ENCODE measurements around the gene CLEC16A. TPM values are rescaled to one million over a fixed set of nuclear protein-coding genes. Genes with fewer than 3 reads are reported as not detected.

The CLEC16A gene
- total and polyA plus RNA-seq, 3 experiments from 2014 or later: 18.6 to 38.2 (median 38.1) TPM

GRCh38 chr16:11009027-11009755 lies 64.8 kb downstream of the CLEC16A start:
- no peaks in the 10 kb centered on the region for H3K27me3 Mint-ChIP-seq
- peaks cover 6 to 75% (median 32%) of the 10 kb centered on the region in 3 donors for H3K36me3 Mint-ChIP-seq

GRCh38 chr16:11010575-11011221 lies 66.3 kb downstream of the CLEC16A start:
- Histone ChIP-seq H3K9me3 (ENCODE audit: low read length) (no peaks in the 10 kb centered on the region), H3K36me3 (ENCODE audit: insufficient read depth, low read length) (no peaks in the 10 kb centered on the region), H3K4me3 (ENCODE audit: low read length) (no peak overlapping the region), H3K27me3 (ENCODE audit: insufficient read depth, low read length, poor library complexity, severe bottlenecking) (no peaks in the 10 kb centered on the region), H3K4me1 (ENCODE audit: insufficient read depth, low read length) (no peaks in the 10 kb centered on the region), H3K27ac (ENCODE audit: low read depth, low read length) (no peak overlapping the region)
- ChIA-PET CTCF (no interaction called here), POLR2A (no interaction called here)
- Mint-ChIP-seq H3K27me3 (no peaks in the 10 kb centered on the region), H3K4me3 (no peak overlapping the region), H3K27ac (peak overlapping the region in 1 of 8 donors; percentile 30), H3K4me1 (peaks cover 0 to 2% (median 0%) of the 10 kb centered on the region in 3 donors), H3K9me3 (no peaks in the 10 kb centered on the region), H3K36me3 (peaks cover 6 to 69% (median 23%) of the 10 kb centered on the region in 3 donors)
- DNase-seq: no peak

More at GRCh38 chr16:11009027-11009755, 64.8 kb downstream of the CLEC16A start:
- no peaks in the 10 kb centered on the region for H3K4me1 ChIP-seq (ENCODE audit: insufficient read depth, low read length)
- no peak overlapping the region for H3K27ac ChIP-seq (ENCODE audit: low read depth, low read length)
- no peak for DNase-seq
- H3K4me3 ChIP-seq (ENCODE audit: low read length): no peak overlapping the region
- no peaks in the 10 kb centered on the region for H3K36me3 ChIP-seq (ENCODE audit: insufficient read depth, low read length)
- H3K27me3 ChIP-seq (ENCODE audit: insufficient read depth, low read length, poor library complexity, severe bottlenecking): no peaks in the 10 kb centered on the region
- no peaks in the 10 kb centered on the region for H3K9me3 ChIP-seq (ENCODE audit: low read length)
- CTCF ChIA-PET: interaction anchor here (0.6 kb wide), 1 partner anchor 246 kb away, joined by 3 read pairs; no protein-coding TSS in a partner anchor
- peaks cover 0 to 2% (median 0%) of the 10 kb centered on the region in 3 donors for H3K4me1 Mint-ChIP-seq
- no peaks in the 10 kb centered on the region for H3K9me3 Mint-ChIP-seq
- POLR2A ChIA-PET: no interaction called here
- no peak overlapping the region for H3K4me3 Mint-ChIP-seq
- peak overlapping the region in 2 of 8 donors; percentile 21 to 29 for H3K27ac Mint-ChIP-seq

- Mint-ChIP-seq H3K4me3 (no peak overlapping the region), H3K9me3 (no peaks in the 10 kb centered on the region), H3K36me3 (peaks cover 6 to 65% (median 23%) of the 10 kb centered on the region in 3 donors), H3K27me3 (no peaks in the 10 kb centered on the region), H3K27ac (peak overlapping the region in 1 of 8 donors; percentile 30), H3K4me1 (peaks cover 0 to 2% (median 0%) of the 10 kb centered on the region in 3 donors)
- H3K9me3 ChIP-seq (ENCODE audit: low read length): no peaks in the 10 kb centered on the region
- H3K27ac ChIP-seq (ENCODE audit: low read depth, low read length): no peak overlapping the region
- ChIA-PET POLR2A (no interaction called here), CTCF (no interaction called here)
- no peaks in the 10 kb centered on the region for H3K4me1 ChIP-seq (ENCODE audit: insufficient read depth, low read length)
- H3K36me3 ChIP-seq (ENCODE audit: insufficient read depth, low read length): no peaks in the 10 kb centered on the region
- H3K4me3 ChIP-seq (ENCODE audit: low read length): no peak overlapping the region
- DNase-seq: no peak
- H3K27me3 ChIP-seq (ENCODE audit: insufficient read depth, low read length, poor library complexity, severe bottlenecking): no peaks in the 10 kb centered on the region
Measured at GRCh38 chr16:11011326-11011725, 67.0 kb downstream of the CLEC16A start.

- ChIA-PET CTCF (no interaction called here), POLR2A (no interaction called here)
- no peaks in the 10 kb centered on the region for H3K27me3 ChIP-seq (ENCODE audit: insufficient read depth, low read length, poor library complexity, severe bottlenecking)
- no peaks in the 10 kb centered on the region for H3K9me3 Mint-ChIP-seq
- no peaks in the 10 kb centered on the region for H3K4me1 ChIP-seq (ENCODE audit: insufficient read depth, low read length)
- no peak for DNase-seq
- no peaks in the 10 kb centered on the region for H3K9me3 ChIP-seq (ENCODE audit: low read length)
- H3K27ac Mint-ChIP-seq: no peak overlapping the region
- no peak overlapping the region for H3K27ac ChIP-seq (ENCODE audit: low read depth, low read length)
- H3K36me3 Mint-ChIP-seq: peaks cover 6 to 64% (median 23%) of the 10 kb centered on the region in 3 donors
- peaks cover 0 to 4% (median 0%) of the 10 kb centered on the region in 3 donors for H3K4me1 Mint-ChIP-seq
- H3K27me3 Mint-ChIP-seq: no peaks in the 10 kb centered on the region
- no peak overlapping the region for H3K4me3 ChIP-seq (ENCODE audit: low read length)
- no peak overlapping the region for H3K4me3 Mint-ChIP-seq
- H3K36me3 ChIP-seq (ENCODE audit: insufficient read depth, low read length): no peaks in the 10 kb centered on the region
Measured at GRCh38 chr16:11012841-11013240, 68.5 kb downstream of the CLEC16A start.

GRCh38 chr16:11014136-11014535 lies 69.8 kb downstream of the CLEC16A start:
- Mint-ChIP-seq H3K27ac (no peak overlapping the region), H3K9me3 (no peaks in the 10 kb centered on the region), H3K4me3 (no peak overlapping the region), H3K36me3 (peaks cover 6 to 58% (median 20%) of the 10 kb centered on the region in 3 donors), H3K4me1 (peaks cover 0 to 2% (median 0%) of the 10 kb centered on the region in 3 donors), H3K27me3 (no peaks in the 10 kb centered on the region)
- DNase-seq: no peak
- CTCF ChIA-PET: no interaction called here
- Histone ChIP-seq H3K4me1 (ENCODE audit: insufficient read depth, low read length) (no peaks in the 10 kb centered on the region), H3K27ac (ENCODE audit: low read depth, low read length) (no peak overlapping the region), H3K27me3 (ENCODE audit: insufficient read depth, low read length, poor library complexity, severe bottlenecking) (no peaks in the 10 kb centered on the region), H3K4me3 (ENCODE audit: low read length) (no peak overlapping the region), H3K9me3 (ENCODE audit: low read length) (no peaks in the 10 kb centered on the region), H3K36me3 (ENCODE audit: insufficient read depth, low read length) (no peaks in the 10 kb centered on the region)
- POLR2A ChIA-PET: no interaction called here

GRCh38 chr16:11015076-11015475 lies 70.7 kb downstream of the CLEC16A start:
- Mint-ChIP-seq H3K27ac (no peak overlapping the region), H3K4me1 (peaks cover 0 to 2% (median 0%) of the 10 kb centered on the region in 3 donors), H3K9me3 (no peaks in the 10 kb centered on the region), H3K27me3 (no peaks in the 10 kb centered on the region), H3K36me3 (peaks cover 6 to 56% (median 17%) of the 10 kb centered on the region in 3 donors), H3K4me3 (no peak overlapping the region)
- H3K4me3 ChIP-seq (ENCODE audit: low read length): no peak overlapping the region
- no peak for DNase-seq
- no peaks in the 10 kb centered on the region for H3K27me3 ChIP-seq (ENCODE audit: insufficient read depth, low read length, poor library complexity, severe bottlenecking)
- H3K36me3 ChIP-seq (ENCODE audit: insufficient read depth, low read length): no peaks in the 10 kb centered on the region
- POLR2A ChIA-PET: no interaction called here
- H3K9me3 ChIP-seq (ENCODE audit: low read length): no peaks in the 10 kb centered on the region
- CTCF ChIA-PET: no interaction called here
- no peak overlapping the region for H3K27ac ChIP-seq (ENCODE audit: low read depth, low read length)
- no peaks in the 10 kb centered on the region for H3K4me1 ChIP-seq (ENCODE audit: insufficient read depth, low read length)

GRCh38 chr16:11015607-11016006 lies 71.2 kb downstream of the CLEC16A start:
- POLR2A ChIA-PET: no interaction called here
- CTCF ChIA-PET: no interaction called here
- no peaks in the 10 kb centered on the region for H3K27me3 Mint-ChIP-seq

GRCh38 chr16:11016524-11016988 lies 72.2 kb downstream of the CLEC16A start:
- no peak overlapping the region for H3K4me3 ChIP-seq (ENCODE audit: low read length)
- ChIA-PET POLR2A (no interaction called here), CTCF (no interaction called here)
- Mint-ChIP-seq H3K9me3 (no peaks in the 10 kb centered on the region), H3K4me3 (no peak overlapping the region), H3K4me1 (peaks cover 0 to 2% (median 0%) of the 10 kb centered on the region in 3 donors), H3K27me3 (no peaks in the 10 kb centered on the region), H3K36me3 (peaks cover 12 to 57% (median 16%) of the 10 kb centered on the region in 3 donors), H3K27ac (peak overlapping the region in 2 of 8 donors; percentile 58 to 60)
- DNase-seq: no peak
- H3K4me1 ChIP-seq (ENCODE audit: insufficient read depth, low read length): no peaks in the 10 kb centered on the region
- H3K36me3 ChIP-seq (ENCODE audit: insufficient read depth, low read length): no peaks in the 10 kb centered on the region
- no peaks in the 10 kb centered on the region for H3K27me3 ChIP-seq (ENCODE audit: insufficient read depth, low read length, poor library complexity, severe bottlenecking)
- no peaks in the 10 kb centered on the region for H3K9me3 ChIP-seq (ENCODE audit: low read length)
- H3K27ac ChIP-seq (ENCODE audit: low read depth, low read length): no peak overlapping the region

More at GRCh38 chr16:11015607-11016006, 71.2 kb downstream of the CLEC16A start:
- H3K27ac Mint-ChIP-seq: no peak overlapping the region
- H3K4me3 Mint-ChIP-seq: no peak overlapping the region
- Histone ChIP-seq H3K27me3 (ENCODE audit: insufficient read depth, low read length, poor library complexity, severe bottlenecking) (no peaks in the 10 kb centered on the region), H3K4me3 (ENCODE audit: low read length) (no peak overlapping the region), H3K36me3 (ENCODE audit: insufficient read depth, low read length) (no peaks in the 10 kb centered on the region), H3K27ac (ENCODE audit: low read depth, low read length) (no peak overlapping the region), H3K4me1 (ENCODE audit: insufficient read depth, low read length) (no peaks in the 10 kb centered on the region), H3K9me3 (ENCODE audit: low read length) (no peaks in the 10 kb centered on the region)
- peaks cover 0 to 2% (median 0%) of the 10 kb centered on the region in 3 donors for H3K4me1 Mint-ChIP-seq
- H3K36me3 Mint-ChIP-seq: peaks cover 8 to 56% (median 19%) of the 10 kb centered on the region in 3 donors
- DNase-seq: no peak
- H3K9me3 Mint-ChIP-seq: no peaks in the 10 kb centered on the region
